ENCODE data around the gene TECR. TPM values are rescaled to one million over a fixed set of nuclear protein-coding genes. Genes with fewer than 3 reads are reported as not detected.

The TECR gene
- total and polyA plus RNA-seq, 2 of the 13 experiments (the other 11 are each of a cell fraction or from before 2014, with no cell fraction given): 54.9 to 121 TPM

- TF ChIP-seq MTF1 (CRISPR knock-in tag; IDR thresholded peaks at IDR 0.05): no peak
- TF ChIP-seq TP53 (CRISPR knock-in tag; conservative IDR thresholded peaks at IDR 0.05): no peak
- TF ChIP-seq TERF1 (CRISPR knock-in tag; IDR thresholded peaks at IDR 0.05): no peak
- TF ChIP-seq ZNF33B (CRISPR knock-in tag; IDR thresholded peaks at IDR 0.05): no peak
- TF ChIP-seq ZNF772 (CRISPR knock-in tag; IDR thresholded peaks at IDR 0.05): no peak
- no peak for TF ChIP-seq CHCHD3 (CRISPR knock-in tag; IDR thresholded peaks at IDR 0.05)
- no peak for TF ChIP-seq MBD4 (IDR thresholded peaks at IDR 0.05; ENCODE audit: borderline replicate concordance, low read length)
- peak; percentile 96 for TF ChIP-seq HIC2 (CRISPR knock-in tag; IDR thresholded peaks at IDR 0.05; ENCODE audit: low read depth)
- TF ChIP-seq YY1 (IDR thresholded peaks at IDR 0.05; ENCODE audit: insufficient read depth, insufficient replicate concordance, low read depth, low read length): peak; percentile 9
- TF ChIP-seq ZNF3 (CRISPR knock-in tag; IDR thresholded peaks at IDR 0.05): no peak
- TF ChIP-seq FOXK1 (CRISPR knock-in tag; IDR thresholded peaks at IDR 0.05; ENCODE audit: borderline replicate concordance, low read depth): peak; percentile 66; the same call in 1 of the 2 replicates
- TF ChIP-seq ZMAT5 (CRISPR knock-in tag; IDR thresholded peaks at IDR 0.05; ENCODE audit: borderline replicate concordance, low read depth): no peak
- TF ChIP-seq ZNF674 (CRISPR knock-in tag; IDR thresholded peaks at IDR 0.05; ENCODE audit: low read depth): no peak
- TF ChIP-seq ZNF143 (CRISPR knock-in tag; IDR thresholded peaks at IDR 0.05): no peak
- no peak for TF ChIP-seq HNRNPH1 (optimal IDR thresholded peaks at IDR 0.05; ENCODE audit: low read depth, low read length)
- no peak; a peak in 1 of 4 replicates for TF ChIP-seq MAFK (conservative IDR thresholded peaks at IDR 0.05 in 1 of 2, IDR thresholded peaks at IDR 0.05 in 1 of 2; ENCODE audit: low read length in 2 of 2)
- TF ChIP-seq ZNF12 (CRISPR knock-in tag; IDR thresholded peaks at IDR 0.05): peak; percentile 83
- 0 out of 2 replicates have a peak, but pooled peaks have one; percentile 40 for TF ChIP-seq NFATC3 (CRISPR knock-in tag; IDR thresholded peaks at IDR 0.05)
- TF ChIP-seq ZNF687 (CRISPR knock-in tag; IDR thresholded peaks at IDR 0.05): peak; percentile 35; the same call in 1 of the 2 replicates
- no peak for TF ChIP-seq ZNF780A (CRISPR knock-in tag; IDR thresholded peaks at IDR 0.05)
- no peak for TF ChIP-seq TIGD3 (CRISPR knock-in tag; IDR thresholded peaks at IDR 0.05; ENCODE audit: borderline replicate concordance)
- TF ChIP-seq SRSF9 (IDR thresholded peaks at IDR 0.05; ENCODE audit: borderline replicate concordance, insufficient read depth, low read depth, low read length, poor library complexity, severe bottlenecking): no peak
Measured at GRCh38 chr19:14519860-14520407, 9.5 kb upstream of the TECR start (continued).
